Measurements from ENCODE around the gene TMEM165.

DNA sequence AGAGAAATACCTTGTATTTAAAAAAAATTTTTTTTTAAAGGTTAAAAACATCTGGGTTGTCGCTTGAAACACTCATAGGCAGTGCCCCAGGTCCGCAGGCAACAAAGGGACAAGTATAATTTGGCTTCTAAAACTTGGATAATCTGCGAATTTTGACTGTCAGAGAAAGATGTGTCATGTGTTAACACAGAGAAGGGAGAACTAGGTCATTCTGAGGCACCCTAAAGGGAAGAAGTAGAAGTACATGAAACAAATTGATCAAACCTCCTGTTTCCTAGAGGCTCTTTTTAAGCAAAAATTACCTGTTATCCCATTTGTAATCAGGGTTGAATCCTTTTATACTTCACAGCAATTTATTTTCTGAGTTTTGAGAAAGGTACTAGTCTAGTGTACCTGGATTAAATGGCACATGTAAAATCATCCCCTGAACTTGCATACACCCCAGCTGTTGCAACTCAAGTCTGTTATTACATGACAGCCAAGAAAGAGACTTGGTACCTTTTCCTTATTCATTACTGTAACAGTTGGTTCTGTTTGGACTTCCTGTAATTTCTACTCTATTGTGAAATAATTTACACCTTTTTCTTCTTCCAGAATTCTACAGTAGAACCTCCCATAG, 48.0 kb upstream of the TMEM165 start:
- TF ChIP-seq POLR2A (IDR thresholded peaks at IDR 0.05) (no peak), CTCF (IDR thresholded peaks at IDR 0.05) (no peak), EP300 (IDR thresholded peaks at IDR 0.05) (no peak)

Data from tibial nerve (tissue), 4 donors.